ENCODE measurements around the gene BBS9.

Gene BBS9

DNA sequence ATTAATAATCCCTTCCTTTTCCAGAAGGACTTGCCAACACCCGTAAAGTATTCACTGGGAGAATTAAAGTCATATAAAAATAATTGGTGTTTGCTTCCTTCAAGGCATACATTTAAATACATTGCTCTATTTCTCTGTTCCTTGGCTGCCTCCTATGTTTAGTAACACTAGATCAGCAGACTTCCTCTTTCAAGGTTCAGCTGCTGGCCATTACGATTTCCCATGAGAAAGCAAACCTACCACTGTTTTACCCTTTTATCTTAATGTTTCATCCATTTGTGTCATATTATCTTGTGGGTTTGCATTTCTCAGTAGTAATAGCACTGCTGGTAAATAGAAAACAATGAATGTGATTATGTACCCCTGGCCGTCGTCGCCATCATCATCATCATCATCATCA, 462.1 kb downstream of the BBS9 start:
- Histone ChIP-seq H3F3A (ENCODE audit: low read depth) (no peaks in the 10 kb centered on the region), H2AFZ (ENCODE audit: low read length) (no peak overlapping the region), H3K4me2 (ENCODE audit: low read depth, low read length, poor library complexity, severe bottlenecking) (no peak overlapping the region), H3K4me1 (ENCODE audit: insufficient read depth, low read length, poor library complexity, severe bottlenecking) (peaks cover 10% of the 10 kb centered on the region), H3K9ac (ENCODE audit: low read depth, low read length, poor library complexity, severe bottlenecking) (no peak overlapping the region), H3K27me3 (ENCODE audit: insufficient read depth, low read length, poor library complexity, severe bottlenecking) (no peaks in the 10 kb centered on the region), H3K9me3 (ENCODE audit: insufficient read depth, low read depth, low read length) (no peaks in the 10 kb centered on the region), H3K4me3 (ENCODE audit: low read length, poor library complexity, severe bottlenecking) (no peak overlapping the region), H3K79me2 (ENCODE audit: insufficient read depth, low read length) (no peaks in the 10 kb centered on the region), H4K20me1 (ENCODE audit: insufficient read depth, low read length, poor library complexity, severe bottlenecking) (no peaks in the 10 kb centered on the region), H3K36me3 (ENCODE audit: insufficient read depth, low read length) (no peaks in the 10 kb centered on the region), H3K9me2 (replicated peaks; ENCODE audit: low read depth, low read length) (no peaks in the 10 kb centered on the region)
- TF ChIP-seq EZH2phosphoT487 (IDR thresholded peaks at IDR 0.05; ENCODE audit: borderline replicate concordance), result no peak
- TF ChIP-seq, protein P1, sequence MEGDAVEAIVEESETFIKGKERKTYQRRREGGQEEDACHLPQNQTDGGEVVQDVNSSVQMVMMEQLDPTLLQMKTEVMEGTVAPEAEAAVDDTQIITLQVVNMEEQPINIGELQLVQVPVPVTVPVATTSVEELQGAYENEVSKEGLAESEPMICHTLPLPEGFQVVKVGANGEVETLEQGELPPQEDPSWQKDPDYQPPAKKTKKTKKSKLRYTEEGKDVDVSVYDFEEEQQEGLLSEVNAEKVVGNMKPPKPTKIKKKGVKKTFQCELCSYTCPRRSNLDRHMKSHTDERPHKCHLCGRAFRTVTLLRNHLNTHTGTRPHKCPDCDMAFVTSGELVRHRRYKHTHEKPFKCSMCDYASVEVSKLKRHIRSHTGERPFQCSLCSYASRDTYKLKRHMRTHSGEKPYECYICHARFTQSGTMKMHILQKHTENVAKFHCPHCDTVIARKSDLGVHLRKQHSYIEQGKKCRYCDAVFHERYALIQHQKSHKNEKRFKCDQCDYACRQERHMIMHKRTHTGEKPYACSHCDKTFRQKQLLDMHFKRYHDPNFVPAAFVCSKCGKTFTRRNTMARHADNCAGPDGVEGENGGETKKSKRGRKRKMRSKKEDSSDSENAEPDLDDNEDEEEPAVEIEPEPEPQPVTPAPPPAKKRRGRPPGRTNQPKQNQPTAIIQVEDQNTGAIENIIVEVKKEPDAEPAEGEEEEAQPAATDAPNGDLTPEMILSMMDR (conservative IDR thresholded peaks at IDR 0.05; ENCODE audit: low read length), result no peak

DNA sequence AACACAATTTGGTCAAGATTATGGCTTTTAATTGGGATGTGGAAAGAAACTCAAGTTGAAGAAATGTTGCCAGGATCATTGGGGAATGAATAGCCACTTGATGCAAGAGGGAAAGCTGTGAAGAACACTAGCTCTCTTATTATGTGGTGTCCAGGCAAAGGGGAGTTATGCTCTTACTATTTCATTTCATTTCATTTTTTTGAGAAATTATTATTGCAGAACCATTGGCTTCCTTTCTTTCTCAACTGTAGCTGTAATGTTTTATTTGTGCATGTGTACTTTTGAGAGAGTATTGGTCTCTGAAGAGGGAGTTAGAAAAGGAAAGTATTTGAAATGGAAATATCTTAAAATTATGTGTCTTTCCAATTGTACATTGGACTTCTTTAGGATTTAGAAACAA, 463.4 kb downstream of the BBS9 start:
- Histone ChIP-seq H3K9me3 (ENCODE audit: insufficient read depth, low read depth, low read length) (no peaks in the 10 kb centered on the region), H3K9ac (ENCODE audit: low read depth, low read length, poor library complexity, severe bottlenecking) (no peak overlapping the region)
- TF ChIP-seq, protein P1 (conservative IDR thresholded peaks at IDR 0.05; ENCODE audit: low read length), result no peak
- TF ChIP-seq EZH2phosphoT487 (IDR thresholded peaks at IDR 0.05; ENCODE audit: borderline replicate concordance), result no peak

DNA sequence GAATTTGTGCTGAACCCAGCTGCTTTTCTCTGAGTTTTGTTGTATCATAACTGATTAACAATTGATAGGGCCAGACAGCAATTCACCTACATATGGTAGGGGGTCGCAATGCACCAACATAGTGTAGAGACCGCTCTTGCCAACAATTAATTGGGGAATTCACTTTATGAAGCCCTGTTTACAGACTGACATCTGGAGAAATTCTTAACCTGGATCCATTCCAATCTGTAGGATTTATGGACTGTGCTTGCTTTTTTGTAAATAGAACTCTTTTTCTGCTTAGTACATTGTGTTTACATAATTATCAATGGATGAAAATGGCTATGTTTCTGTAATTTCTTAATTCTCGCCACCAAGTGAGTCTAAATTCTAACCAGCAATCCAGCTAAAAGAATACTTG, 464.2 kb downstream of the BBS9 start:
- H3K27me3 ChIP-seq (ENCODE audit: insufficient read depth, low read length, poor library complexity, severe bottlenecking), result no peaks in the 10 kb centered on the region
- no peaks in the 10 kb centered on the region for H4K20me1 ChIP-seq (ENCODE audit: insufficient read depth, low read length, poor library complexity, severe bottlenecking)
- H3K4me2 ChIP-seq (ENCODE audit: low read depth, low read length, poor library complexity, severe bottlenecking), result no peak overlapping the region
- no peaks in the 10 kb centered on the region for H3F3A ChIP-seq (ENCODE audit: low read depth)
- no peak overlapping the region for H3K4me3 ChIP-seq (ENCODE audit: low read length, poor library complexity, severe bottlenecking)
- no peaks in the 10 kb centered on the region for H3K79me2 ChIP-seq (ENCODE audit: insufficient read depth, low read length)
- H2AFZ ChIP-seq (ENCODE audit: low read length), result no peak overlapping the region
- H3K9me2 ChIP-seq (replicated peaks; ENCODE audit: low read depth, low read length), result no peaks in the 10 kb centered on the region
- H3K9me3 ChIP-seq (ENCODE audit: insufficient read depth, low read depth, low read length), result no peaks in the 10 kb centered on the region
- no peak overlapping the region for H3K9ac ChIP-seq (ENCODE audit: low read depth, low read length, poor library complexity, severe bottlenecking)
- H3K4me1 ChIP-seq (ENCODE audit: insufficient read depth, low read length, poor library complexity, severe bottlenecking), result peaks cover 10% of the 10 kb centered on the region
- H3K36me3 ChIP-seq (ENCODE audit: insufficient read depth, low read length), result no peaks in the 10 kb centered on the region
- TF ChIP-seq, protein P1 (conservative IDR thresholded peaks at IDR 0.05; ENCODE audit: low read length), result no peak
- no peak for TF ChIP-seq EZH2phosphoT487 (IDR thresholded peaks at IDR 0.05; ENCODE audit: borderline replicate concordance)

More for the DNA sequence above, 463.4 kb downstream of the BBS9 start:
- no peaks in the 10 kb centered on the region for H3K79me2 ChIP-seq (ENCODE audit: insufficient read depth, low read length)
- no peak overlapping the region for H2AFZ ChIP-seq (ENCODE audit: low read length)
- no peak overlapping the region for H3K4me2 ChIP-seq (ENCODE audit: low read depth, low read length, poor library complexity, severe bottlenecking)
- no peaks in the 10 kb centered on the region for H4K20me1 ChIP-seq (ENCODE audit: insufficient read depth, low read length, poor library complexity, severe bottlenecking)
- no peak overlapping the region for H3K4me3 ChIP-seq (ENCODE audit: low read length, poor library complexity, severe bottlenecking)
- H3F3A ChIP-seq (ENCODE audit: low read depth), result no peaks in the 10 kb centered on the region
- H3K36me3 ChIP-seq (ENCODE audit: insufficient read depth, low read length), result no peaks in the 10 kb centered on the region
- H3K9me2 ChIP-seq (replicated peaks; ENCODE audit: low read depth, low read length), result no peaks in the 10 kb centered on the region
- no peaks in the 10 kb centered on the region for H3K27me3 ChIP-seq (ENCODE audit: insufficient read depth, low read length, poor library complexity, severe bottlenecking)
- peaks cover 10% of the 10 kb centered on the region for H3K4me1 ChIP-seq (ENCODE audit: insufficient read depth, low read length, poor library complexity, severe bottlenecking)

Data from Loucy (cell line).